CD14-positive monocyte (primary cell): Measurements from ENCODE around the gene BRAT1. TPM values are rescaled to one million over a fixed set of nuclear protein-coding genes. Genes with fewer than 3 reads are reported as not detected.
"Not testable (repeated sequence)": the region's sequence is repeated elsewhere in the genome, so short reads cannot be mapped to it uniquely, and the experiment has no call there.

Source experiments
- DNase-seq, 3 donors: peaks; one replicate each; pipeline ENCODE4 v3.0.0-alpha.2; 2011 to 2022
- H2AFZ ChIP-seq: 2 replicates; pipeline ENCODE4 v1.6.0; 2012; ENCODE audit warnings: mild to moderate bottlenecking, low read depth, low read length, inconsistent platforms; ENCODE audit not compliant: insufficient read depth, poor library complexity, severe bottlenecking
- H3K27ac ChIP-seq, 2 donors: 1 replicate in 1 of 2; 2 replicates in 1 of 2; pipeline ENCODE4 v1.5.1; 2012 to 2013; ENCODE audit warnings: low read length in 2 of 2, control low read depth in 1 of 2, inconsistent platforms in 1 of 2, low read depth in 1 of 2, mild to moderate bottlenecking in 1 of 2
- H3K27me3 ChIP-seq, 2 donors: one replicate each; pipeline versions ENCODE4 v1.6.0 to v1.6.1; 2011 to 2013; ENCODE audit warnings: low read length in 2 of 2; ENCODE audit not compliant: control insufficient read depth in 2 of 2, insufficient read depth in 2 of 2
- H3K36me3 ChIP-seq, 2 donors: replicated peaks in 1 of 2; 1 replicate in 1 of 2; 2 replicates in 1 of 2; pipeline versions ENCODE4 v1.5.1 to v1.6.1; 2012 to 2013; ENCODE audit warnings: low read length in 2 of 2, control low read depth in 1 of 2, inconsistent platforms in 1 of 2, mild to moderate bottlenecking in 1 of 2; ENCODE audit not compliant: insufficient read depth in 2 of 2, control insufficient read depth in 1 of 2
- H3K4me1 ChIP-seq, 2 donors: 1 replicate in 1 of 2; 2 replicates in 1 of 2; pipeline versions ENCODE4 v1.5.1 to v1.6.1; 2012 to 2013; ENCODE audit warnings: low read length in 2 of 2, control low read depth in 1 of 2, inconsistent platforms in 1 of 2, mild to moderate bottlenecking in 1 of 2, moderate library complexity in 1 of 2; ENCODE audit not compliant: insufficient read depth in 2 of 2, control insufficient read depth in 1 of 2
- H3K4me2 ChIP-seq: replicated peaks from 2 replicates; pipeline ENCODE3; 2012; ENCODE audit warnings: low read length, moderate library complexity, mild to moderate bottlenecking; ENCODE audit not compliant: poor library complexity, severe bottlenecking; ENCODE audit errors: extremely low read depth
- H3K4me3 ChIP-seq, 3 experiments: fragments of 200-600 bp in 1 of 3; sonication (generic) in 1 of 3; replicated peaks in 1 of 3; 1 replicate in 2 of 3; 2 replicates in 1 of 3; pipeline ENCODE4 v1.5.1; 2011 to 2013; ENCODE audit warnings: low read length in 3 of 3, mild to moderate bottlenecking in 3 of 3, control low read depth in 2 of 3, low read depth in 2 of 3, inconsistent platforms in 1 of 3, moderate library complexity in 1 of 3
- H3K79me2 ChIP-seq: 2 replicates; pipeline ENCODE4 v1.6.0; 2012; ENCODE audit warnings: mild to moderate bottlenecking, control low read depth, inconsistent platforms, low read length, moderate library complexity; ENCODE audit not compliant: insufficient read depth
- H3K9ac ChIP-seq: 2 replicates; pipeline ENCODE4 v1.6.0; 2017; ENCODE audit warnings: low read length, mild to moderate bottlenecking; ENCODE audit not compliant: insufficient read depth, poor library complexity, severe bottlenecking
- H3K9me3 ChIP-seq, 2 donors: replicated peaks in 1 of 2; 1 replicate in 1 of 2; 2 replicates in 1 of 2; pipeline versions ENCODE4 v1.5.1 to v1.6.1; 2012 to 2013; ENCODE audit warnings: low read length in 2 of 2, control low read depth in 1 of 2; ENCODE audit not compliant: control insufficient read depth in 1 of 2, insufficient read depth in 1 of 2
- H4K20me1 ChIP-seq: 2 replicates; pipeline ENCODE4 v1.6.0; 2012; ENCODE audit warnings: mild to moderate bottlenecking, low read length, control low read depth, moderate library complexity; ENCODE audit not compliant: insufficient read depth
- H3K27ac Mint-ChIP-seq, 7 donors: one replicate each; pipeline ENCODE4 v1.8.0; 2020; ENCODE audit warnings: mild to moderate bottlenecking in 7 of 7, mixed read lengths in 7 of 7, moderate library complexity in 6 of 7, inconsistent platforms in 2 of 7
- H3K27me3 Mint-ChIP-seq, 3 donors: one replicate each; pipeline ENCODE4 v1.8.0; 2021 to 2022; ENCODE audit warnings: low read depth in 3 of 3, mild to moderate bottlenecking in 3 of 3, mixed read lengths in 3 of 3, moderate library complexity in 3 of 3, inconsistent platforms in 1 of 3
- H3K36me3 Mint-ChIP-seq, 2 donors: one replicate each; pipeline ENCODE4 v1.8.0; 2020; ENCODE audit warnings: mixed read lengths in 2 of 2, inconsistent platforms in 1 of 2, mild to moderate bottlenecking in 1 of 2
- H3K4me1 Mint-ChIP-seq: one replicate; pipeline ENCODE4 v1.8.0; 2020; ENCODE audit warnings: mild to moderate bottlenecking, mixed read lengths
- H3K4me3 Mint-ChIP-seq, 2 donors: one replicate each; pipeline ENCODE4 v1.8.0; 2020; ENCODE audit warnings: mild to moderate bottlenecking in 2 of 2, mixed read lengths in 2 of 2, moderate library complexity in 1 of 2
- H3K9me3 Mint-ChIP-seq, 7 donors: one replicate each; pipeline ENCODE4 v1.8.0; 2020 to 2022; ENCODE audit warnings: mixed read lengths in 7 of 7, mild to moderate bottlenecking in 6 of 7, moderate library complexity in 6 of 7, inconsistent platforms in 2 of 7
- WGBS: methylation state at CpG from one replicate; pipeline ENCODE4 v1.1.5; 2013; ENCODE audit warnings: missing lambda C conversion rate; ENCODE audit not compliant: insufficient coverage; 5-methylcytosine and 5-hydroxymethylcytosine counted together
- intact Hi-C, 2 donors: fragments of 100-400 bp; cut with micrococcal nuclease; formaldehyde crosslinking; loops; one replicate each; pipeline versions ENCODE4 v1.15.0 to v1.15.1; 2023
- polyA plus RNA-seq, 3 donors: library from polyadenylated mRNA; depleted of rRNA in 1 of 3; unstranded in 2 of 3; stranded (reverse) in 1 of 3; fragments of 300-500 nt in 2 of 3; fragments of >200 nt in 1 of 3; fragmentation: Illumina TruSeq in 2 of 3; gene quantifications; 1 replicate in 2 of 3; 2 replicates in 1 of 3; pipeline ENCODE4 v1.2.3, GENCODE V29; 2012 to 2021

The BRAT1 gene
- polyA plus RNA-seq, 3 donors, result 31.6 to 34.2 (median 32.5) TPM

GRCh38 chr7:2533566-2533965, 21.8 kb downstream of the BRAT1 start:
- H3K36me3 Mint-ChIP-seq, result peaks cover 4 to 23% of the 10 kb centered on the region in 2 donors
- H3K9ac ChIP-seq, H3K4me3 ChIP-seq, intact Hi-C loops, H3K79me2 ChIP-seq, H3K4me3 Mint-ChIP-seq, DNase-seq, H3K4me2 ChIP-seq, H3K9me3 Mint-ChIP-seq, H3K9me3 ChIP-seq, H3K27ac ChIP-seq, H3K27me3 Mint-ChIP-seq, H3K27ac Mint-ChIP-seq, H3K27me3 ChIP-seq, H2AFZ ChIP-seq: not testable (repeated sequence)
- Histone ChIP-seq H3K36me3 (peaks cover 11 to 12% of the 10 kb centered on the region in 2 donors), H3K4me1 (peaks cover 38% of the 10 kb centered on the region in 2 donors), H4K20me1 (peaks cover 20% of the 10 kb centered on the region)
- H3K4me1 Mint-ChIP-seq, result peaks cover 34% of the 10 kb centered on the region
- no CpG with 5 or more reads among the region's 8 CpGs for WGBS

- intact Hi-C loops, DNase-seq, H3K9ac ChIP-seq, H3K9me3 Mint-ChIP-seq, H3K4me3 Mint-ChIP-seq, H3K27me3 Mint-ChIP-seq, H3K27me3 ChIP-seq, H3K9me3 ChIP-seq, H3K27ac ChIP-seq, H3K4me2 ChIP-seq, H2AFZ ChIP-seq, H3K79me2 ChIP-seq, H3K27ac Mint-ChIP-seq, H3K4me3 ChIP-seq: not testable (repeated sequence)
- 80% methylated on average over 1 of the region's 8 CpGs for WGBS
- Histone ChIP-seq H3K36me3 (peaks cover 10% of the 10 kb centered on the region in 2 donors), H4K20me1 (peaks cover 20% of the 10 kb centered on the region), H3K4me1 (peaks cover 45 to 46% of the 10 kb centered on the region in 2 donors)
- Mint-ChIP-seq H3K36me3 (peaks cover 8 to 24% of the 10 kb centered on the region in 2 donors), H3K4me1 (peaks cover 42% of the 10 kb centered on the region)
Observed at GRCh38 chr7:2532816-2533215, 22.5 kb downstream of the BRAT1 start.

GRCh38 chr7:2532199-2532772, 23.0 kb downstream of the BRAT1 start:
- H3K27me3 ChIP-seq, H3K4me2 ChIP-seq, H3K4me3 ChIP-seq, H2AFZ ChIP-seq, H3K27me3 Mint-ChIP-seq, H3K9me3 Mint-ChIP-seq, intact Hi-C loops, H3K9ac ChIP-seq, H3K9me3 ChIP-seq: not testable (repeated sequence)
- peaks cover 47% of the 10 kb centered on the region for H3K4me1 Mint-ChIP-seq
- peak overlapping the region; percentile 83 to 100 (median 90) for H3K27ac Mint-ChIP-seq
- peak overlapping the region in 1 of 2 donors; percentile 55 for H3K4me3 Mint-ChIP-seq
- WGBS, result 21% methylated on average over 4 of the region's 15 CpGs
- Histone ChIP-seq H3K79me2 (peaks cover 11% of the 10 kb centered on the region), H3K27ac (peak overlapping the region; percentile 40 to 48), H3K4me1 (peaks cover 51% of the 10 kb centered on the region in 2 donors), H3K36me3 (peaks cover 13% of the 10 kb centered on the region in 2 donors), H4K20me1 (peaks cover 22% of the 10 kb centered on the region)
- peaks cover 14 to 24% of the 10 kb centered on the region in 2 donors for H3K36me3 Mint-ChIP-seq
- DNase-seq, result peak; percentile 32 to 44 (median 41)

GRCh38 chr7:2531796-2532110, 23.6 kb downstream of the BRAT1 start:
- Histone ChIP-seq H3K27ac (peak overlapping the region; percentile 40 to 48), H3K4me1 (peaks cover 56% of the 10 kb centered on the region in 2 donors), H3K36me3 (peaks cover 18 to 19% of the 10 kb centered on the region in 2 donors), H4K20me1 (peaks cover 27% of the 10 kb centered on the region), H3K79me2 (peaks cover 16% of the 10 kb centered on the region)
- H3K4me3 ChIP-seq, H3K9ac ChIP-seq, H3K27me3 Mint-ChIP-seq, H3K27me3 ChIP-seq, DNase-seq, H3K4me3 Mint-ChIP-seq, H3K9me3 Mint-ChIP-seq, H3K4me2 ChIP-seq, H2AFZ ChIP-seq, H3K9me3 ChIP-seq, intact Hi-C loops: not testable (repeated sequence)
- Mint-ChIP-seq H3K4me1 (peaks cover 52% of the 10 kb centered on the region), H3K36me3 (peaks cover 18 to 30% of the 10 kb centered on the region in 2 donors), H3K27ac (peak overlapping the region in 6 of 7 donors; percentile 86 to 100 (median 94))
- 93% methylated on average over 3 of the region's 17 CpGs for WGBS
